ENCODE measurements around the gene FLAD1.

FLAD1 gene

DNA sequence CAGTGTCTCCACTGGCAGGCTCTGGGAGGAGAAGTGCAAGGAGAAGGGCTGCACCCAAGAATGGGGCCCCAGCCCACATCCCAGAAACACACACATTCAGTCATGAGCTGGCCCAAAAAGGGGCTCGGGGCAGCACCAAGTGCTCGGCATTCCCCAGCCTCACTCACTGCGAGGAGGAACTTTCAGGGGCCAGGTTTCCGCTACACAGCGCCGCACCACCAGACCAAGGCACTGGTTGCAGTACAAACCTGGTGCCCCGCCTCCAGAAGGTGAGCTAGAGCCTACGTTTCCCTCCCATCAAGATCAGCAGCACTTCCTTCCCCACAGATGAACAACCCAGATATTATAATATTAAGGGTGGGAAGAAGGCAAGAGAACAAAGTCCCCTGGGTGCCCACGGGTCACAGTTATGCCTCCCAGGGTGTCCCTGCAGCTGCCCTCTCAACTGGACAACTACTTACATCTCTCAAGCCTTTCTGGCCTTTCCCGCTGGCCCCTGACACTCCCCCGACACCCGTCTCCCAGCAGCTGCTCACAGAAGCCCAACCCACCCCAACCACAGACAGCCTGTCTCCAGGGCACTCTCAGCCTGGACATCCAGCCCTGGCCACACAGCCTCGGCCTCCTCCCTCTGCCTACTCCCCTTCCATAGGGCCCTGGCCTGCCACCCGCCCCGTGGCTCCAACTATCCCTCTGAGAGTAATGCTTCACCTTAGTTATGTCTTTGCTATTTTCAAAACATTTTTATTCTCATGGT, 31.1 kb upstream of the FLAD1 start:
- DNase-seq (ENCODE audit: low read depth in 3 of 3): peak in 2 of 3 experiments; percentile 32 to 33

DNA sequence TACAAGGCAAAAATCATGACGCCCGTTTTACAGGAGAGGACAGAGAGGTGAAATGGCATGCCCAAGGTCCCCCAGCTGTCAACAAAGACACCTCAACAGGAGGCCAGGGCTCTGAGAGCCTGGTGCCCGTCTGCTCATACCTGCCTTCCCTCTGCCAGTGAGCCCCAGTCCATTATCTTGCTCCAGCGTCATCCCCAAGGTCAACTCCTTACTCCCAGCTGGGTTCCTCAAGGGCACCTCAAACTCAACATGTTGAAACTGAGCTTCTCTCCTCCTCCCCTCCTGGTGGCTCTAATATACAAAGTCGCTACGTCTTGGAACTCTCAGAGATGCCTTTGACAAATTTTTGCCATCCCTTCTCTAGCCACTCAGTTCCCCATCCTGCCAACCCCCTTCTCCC, 30.5 kb upstream of the FLAD1 start:
- no peak for DNase-seq (ENCODE audit: low read depth in 3 of 3)

DNA sequence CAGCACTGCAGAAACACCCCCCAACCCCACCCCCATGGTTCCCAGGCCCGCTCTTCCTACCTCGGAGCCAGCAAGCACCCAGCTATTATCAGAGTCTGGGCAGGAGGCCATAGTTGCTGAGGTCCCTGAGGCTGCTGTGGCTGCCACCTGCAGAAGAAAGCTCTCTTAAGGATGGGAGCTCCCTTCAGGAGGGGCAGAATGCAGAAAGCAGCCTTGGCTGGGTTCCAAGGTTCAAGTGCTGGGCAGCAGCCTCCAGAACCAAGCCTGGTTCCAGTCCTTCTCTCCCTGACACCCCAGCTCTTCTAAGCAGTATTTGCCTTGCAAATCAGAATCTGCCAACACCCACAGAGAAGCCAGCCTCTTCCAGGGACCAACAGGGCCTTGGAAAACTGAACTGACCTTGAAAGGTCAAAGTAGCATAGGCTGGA, 29.5 kb upstream of the FLAD1 start:
- DNase-seq (ENCODE audit: low read depth in 3 of 3): no peak

DNA sequence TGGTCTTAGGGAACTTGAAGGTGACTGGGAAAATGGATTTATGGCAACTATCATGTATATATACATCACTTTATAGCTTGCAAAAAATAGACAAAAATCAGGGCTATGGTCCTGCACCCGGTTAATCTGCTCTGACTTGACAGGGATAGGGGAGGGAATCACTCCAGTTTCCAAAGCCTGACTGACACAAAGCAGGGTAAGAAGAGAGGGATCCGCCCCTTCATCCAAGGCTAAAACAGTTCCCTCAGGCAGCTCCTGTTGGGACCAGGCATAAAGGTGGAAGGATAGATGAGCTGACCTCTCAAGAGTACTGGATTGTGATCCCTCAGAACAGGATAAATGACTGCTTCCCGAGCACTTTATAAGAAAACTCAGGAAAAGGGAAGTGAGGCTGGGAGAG, 28.6 kb upstream of the FLAD1 start:
- DNase-seq (ENCODE audit: low read depth in 3 of 3): no peak

DNA sequence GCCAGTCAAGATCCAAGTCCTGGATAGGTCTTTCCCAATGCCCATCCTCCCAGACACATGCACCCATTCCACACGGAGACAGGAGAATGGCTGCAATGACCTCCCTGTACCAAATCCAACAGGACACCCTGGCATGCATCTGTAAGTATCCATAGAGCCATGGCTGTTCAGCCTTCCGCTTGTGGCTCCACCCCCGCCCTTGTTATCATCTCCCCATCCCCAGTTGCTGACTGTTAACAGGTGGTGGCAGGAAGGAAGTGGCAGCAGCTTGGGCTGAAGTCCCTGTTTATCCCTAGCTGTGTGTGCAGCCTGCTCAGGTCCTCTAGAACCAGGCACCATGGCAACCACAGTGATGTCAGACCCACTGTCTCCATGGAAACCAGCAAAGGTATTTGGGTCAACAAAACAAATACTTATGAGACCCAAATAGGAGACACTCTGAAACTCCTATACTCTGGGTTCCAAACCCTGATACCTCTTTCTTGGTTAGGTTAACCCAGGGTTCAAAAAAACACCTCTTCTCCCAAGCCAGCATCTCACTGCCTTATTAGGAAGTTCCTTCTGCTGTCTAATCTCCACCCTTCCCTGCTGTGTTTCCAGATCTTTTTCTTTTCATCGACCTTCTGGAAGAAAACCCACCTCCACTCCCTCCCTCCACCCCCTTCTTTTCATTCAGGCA, 28.0 kb upstream of the FLAD1 start:
- peak in 2 of 3 experiments; percentile 58 to 71 for DNase-seq (ENCODE audit: low read depth in 3 of 3)

DNA sequence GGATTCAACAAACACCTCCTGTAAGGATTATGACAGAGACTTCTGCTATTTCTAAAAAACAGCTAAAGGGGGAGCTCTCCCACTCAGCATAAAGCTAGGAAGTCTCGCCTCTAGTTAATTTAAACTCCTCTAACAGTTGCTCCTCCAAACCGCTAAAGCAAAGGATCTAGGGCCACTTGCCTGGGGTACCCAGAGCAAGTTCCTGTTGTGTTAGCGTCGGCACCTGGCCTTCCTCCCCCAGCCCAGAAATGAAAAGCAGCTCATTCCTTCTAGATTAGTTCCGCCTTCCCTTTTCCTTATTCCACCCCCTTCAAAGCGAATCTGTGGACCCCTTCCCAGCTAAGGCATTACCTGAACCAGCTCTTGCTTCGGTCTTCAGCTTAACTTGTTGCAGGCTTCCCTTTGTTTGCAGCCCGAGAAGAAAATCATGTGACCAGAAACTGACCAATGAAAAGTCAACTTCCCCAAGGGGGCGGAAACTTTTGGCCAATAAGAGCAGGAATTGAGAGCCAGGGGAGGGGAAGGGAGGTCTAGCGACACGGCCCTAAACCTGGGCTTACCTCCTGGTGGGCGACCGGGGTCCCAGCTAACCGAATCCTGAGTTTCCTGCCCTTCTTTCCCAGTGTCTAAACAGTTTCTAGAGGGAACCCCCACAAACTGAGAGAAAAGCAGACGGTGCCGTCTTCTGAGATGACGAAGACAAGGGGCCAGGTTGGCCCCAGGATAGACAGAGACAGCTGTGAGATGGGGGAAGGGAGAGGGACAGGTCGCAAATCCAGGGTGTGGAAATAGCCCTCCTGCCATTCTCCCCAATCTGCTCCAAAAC, 27.2 kb upstream of the FLAD1 start, which contains the start of gene PBXIP1:
PBXIP1 (minus strand) TSS at position 382 of the 826 bp plus-strand sequence. CDS start 2,378 bp downstream, outside the sequence.
- DNase-seq (ENCODE audit: low read depth in 3 of 3): peak in 2 of 3 experiments; percentile 66 to 71

DNA sequence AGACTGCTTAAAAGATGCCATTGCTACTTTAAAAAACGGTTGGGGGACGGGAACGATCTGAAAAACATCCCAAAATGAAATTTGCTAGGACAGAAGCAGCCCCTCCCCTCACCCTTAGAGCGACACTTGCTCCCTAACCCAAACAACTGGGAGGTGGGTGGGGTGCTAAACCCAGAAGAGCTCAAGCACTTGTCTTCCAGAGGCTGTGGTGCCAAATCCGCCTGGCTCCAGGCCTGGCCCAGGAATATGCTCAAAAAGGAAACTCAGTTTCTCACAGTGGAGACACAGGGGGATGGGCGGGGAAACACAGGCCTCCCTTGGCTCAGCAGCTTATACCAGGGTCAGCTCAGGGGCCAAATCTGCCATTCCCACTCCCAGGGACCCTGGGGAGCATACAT, 26.6 kb upstream of the FLAD1 start:
- DNase-seq (ENCODE audit: low read depth in 3 of 3): no peak

DNA sequence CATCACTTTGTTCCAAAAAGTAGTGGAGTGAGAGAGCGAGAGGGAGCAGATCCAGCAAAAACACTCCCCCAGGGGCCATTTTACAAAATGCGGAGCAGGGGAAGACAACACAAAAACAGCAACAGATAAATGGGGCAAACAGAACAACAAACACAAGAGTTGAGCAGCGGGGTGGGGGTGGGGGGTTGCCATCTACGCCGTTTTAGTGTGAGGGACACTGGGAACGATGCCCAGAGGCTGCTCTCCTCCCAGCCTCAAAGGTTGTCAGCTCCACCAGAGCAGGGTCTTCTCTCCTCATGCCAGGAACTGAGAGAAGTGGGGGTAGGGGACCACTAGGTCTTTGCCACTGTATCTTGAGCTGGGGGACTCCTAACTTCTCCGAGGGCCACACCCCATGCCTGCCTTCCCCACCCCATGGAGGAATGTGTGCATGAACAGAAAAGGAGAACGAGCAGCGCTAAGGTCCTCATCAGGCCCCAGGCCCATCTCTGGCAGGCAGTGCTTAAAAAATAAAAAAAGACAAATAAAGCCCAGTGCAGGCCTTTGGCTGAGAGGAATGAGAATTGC, 26.0 kb upstream of the FLAD1 start:
- DNase-seq (ENCODE audit: low read depth in 3 of 3): no peak

DNA sequence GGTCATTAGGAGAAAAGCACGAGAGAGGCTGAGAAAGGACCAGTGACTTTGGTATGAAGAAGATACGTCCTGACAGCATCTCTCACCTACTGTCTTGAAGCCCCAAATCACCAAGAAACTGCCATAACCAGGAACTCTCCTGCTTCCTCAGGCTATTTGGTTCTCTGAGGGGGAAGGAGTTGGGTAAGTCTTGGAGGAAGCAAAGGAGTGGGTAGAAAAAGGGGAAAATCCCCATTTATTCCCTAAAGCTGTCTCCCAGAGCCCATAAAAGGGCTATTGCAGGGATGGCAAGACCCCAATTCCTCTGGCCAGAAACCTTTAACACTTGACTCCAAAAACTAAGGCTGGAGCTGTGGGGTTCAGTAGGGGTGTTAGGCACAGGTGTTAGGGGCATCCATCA, 25.1 kb upstream of the FLAD1 start:
- DNase-seq (ENCODE audit: low read depth in 3 of 3): no peak

DNA sequence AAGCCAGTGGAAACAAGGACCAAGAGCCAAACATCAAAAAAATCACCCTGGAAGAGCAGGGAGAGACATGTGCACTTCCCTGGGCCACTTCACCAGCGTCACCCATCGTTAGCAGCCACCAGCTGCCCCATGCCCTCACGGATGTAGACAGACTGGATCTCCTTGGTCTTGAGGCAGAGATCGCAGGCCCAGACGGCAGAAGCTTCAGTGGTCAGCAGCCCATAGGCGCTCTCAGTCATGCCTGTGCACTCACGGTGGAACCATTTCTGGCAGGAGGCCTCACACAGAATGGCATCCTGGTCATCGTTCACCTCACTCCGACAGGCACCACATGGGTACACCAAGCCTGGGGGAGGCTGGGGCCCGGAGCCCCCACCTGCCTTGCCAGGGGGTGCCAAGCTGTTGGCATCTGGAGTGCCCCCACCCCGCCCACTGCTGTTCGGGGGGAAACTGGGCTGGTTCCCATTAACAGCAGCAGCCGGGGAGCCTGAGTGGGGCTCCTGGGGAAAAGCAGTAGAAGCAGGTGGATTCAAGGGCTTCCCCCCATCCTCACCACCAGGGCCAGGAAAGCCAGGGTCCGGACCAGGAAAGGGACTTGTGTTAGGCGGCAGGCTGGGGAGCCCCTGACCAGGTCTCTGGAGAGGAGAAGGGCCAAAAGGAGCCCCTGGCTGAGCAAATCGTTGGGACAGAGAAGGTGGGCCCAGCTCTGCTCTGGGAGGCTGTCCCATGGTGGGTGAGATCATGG, 24.3 kb upstream of the FLAD1 start:
- no peak for DNase-seq (ENCODE audit: low read depth in 3 of 3)

DNA sequence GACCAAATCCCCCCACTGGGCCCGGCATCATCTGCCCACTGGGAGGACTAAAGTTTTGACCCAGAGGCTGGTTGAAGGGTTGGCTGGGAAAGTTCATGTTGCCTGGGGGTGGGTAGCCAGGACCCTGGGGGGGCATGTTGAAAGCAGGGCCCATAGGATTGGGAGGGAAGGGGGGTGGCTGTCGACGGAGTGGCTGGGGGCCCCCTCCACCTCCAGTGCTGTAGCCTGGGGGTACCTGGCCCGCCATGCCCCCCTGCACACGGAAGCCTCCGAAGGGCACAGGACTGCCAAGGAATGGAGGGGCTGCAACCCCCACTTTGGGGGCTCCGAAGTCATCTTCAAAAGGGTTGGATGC, 23.7 kb upstream of the FLAD1 start:
- DNase-seq (ENCODE audit: low read depth in 3 of 3): no peak

DNA sequence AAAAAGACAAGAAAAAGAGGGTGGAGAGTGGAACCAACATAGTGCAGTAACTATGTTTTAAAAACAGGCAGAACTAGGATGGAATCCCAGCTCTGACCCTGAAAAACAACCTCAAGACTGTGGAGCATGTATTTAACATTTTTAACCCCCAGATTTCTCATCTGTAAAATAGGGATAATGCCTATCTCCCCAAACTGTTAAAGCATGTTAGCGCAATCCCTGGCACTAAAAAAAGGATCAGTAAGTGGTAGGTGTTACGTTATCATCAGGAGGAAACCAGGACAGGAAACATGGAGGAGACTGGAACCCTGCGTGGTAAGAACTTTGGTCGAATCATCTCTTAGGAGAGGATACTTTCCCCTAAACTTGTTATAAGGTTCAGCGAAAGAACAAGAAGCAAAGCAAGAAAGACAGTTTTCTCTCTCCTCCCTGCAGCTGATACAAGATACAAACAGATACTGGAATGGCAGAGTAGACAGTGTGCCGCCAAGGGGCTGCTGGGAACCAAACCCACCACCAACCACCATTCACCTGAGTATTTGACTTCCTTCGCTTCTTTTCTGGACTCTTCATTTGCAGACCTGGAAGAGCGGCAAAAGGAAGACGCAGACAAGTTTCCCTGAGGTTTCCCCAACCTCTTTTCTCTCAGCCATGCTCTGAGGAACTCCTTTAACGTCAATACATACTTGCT, 22.6 kb upstream of the FLAD1 start:
- DNase-seq (ENCODE audit: low read depth in 3 of 3): no peak

DNA sequence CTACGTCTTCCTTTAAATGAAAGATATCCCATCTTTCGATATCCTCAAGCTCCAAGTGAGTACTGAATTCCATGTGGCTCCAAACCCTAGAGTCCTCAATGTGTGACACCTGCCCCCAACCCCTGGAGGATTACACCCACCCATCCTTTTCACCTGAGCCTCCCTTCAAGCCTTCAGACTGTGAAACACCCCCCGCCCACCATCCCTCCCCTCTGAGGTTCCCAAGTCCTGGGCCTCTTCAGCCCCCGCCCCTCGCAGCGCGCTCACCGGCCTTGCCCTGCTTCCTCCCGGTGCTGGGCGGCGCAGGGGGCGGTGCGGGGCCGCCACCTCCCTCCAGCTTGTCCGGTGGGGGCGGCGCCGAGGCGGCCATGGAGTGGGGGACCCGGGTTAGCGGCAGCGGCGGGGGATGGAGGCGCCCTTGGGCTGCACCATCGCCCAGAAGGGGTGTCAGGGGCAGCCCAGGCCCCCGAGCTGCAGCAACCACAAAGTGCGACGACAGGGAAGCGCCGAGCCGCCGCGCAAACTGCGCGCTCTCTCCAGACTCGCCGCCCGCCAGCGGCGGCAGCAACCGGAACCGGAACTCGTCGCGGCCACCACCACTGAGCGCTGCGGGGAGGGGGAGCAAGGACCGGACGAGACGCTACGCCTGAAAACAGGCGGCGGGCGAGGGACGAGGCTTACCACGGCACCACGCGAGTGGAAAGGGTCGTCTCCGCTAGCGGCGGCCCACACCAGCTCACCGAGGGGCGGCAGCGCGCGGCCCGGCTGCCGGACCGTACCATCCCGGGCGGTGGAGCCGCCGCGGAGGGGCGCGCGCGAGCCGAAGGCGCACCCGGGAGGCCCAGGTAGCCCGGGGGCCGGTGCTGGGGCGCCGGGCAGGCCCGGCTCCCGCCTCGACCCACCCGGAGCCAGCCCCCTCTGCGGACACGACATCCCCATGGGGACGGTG, 21.7 kb upstream of the FLAD1 start, which contains the start of gene PYGO2:
PYGO2 (minus strand) TSS at position 576 of the 949 bp plus-strand sequence; CDS start at position 370, 206 bp downstream.
- DNase-seq (ENCODE audit: low read depth in 3 of 3): peak; percentile 61 to 78 (median 67)

DNA sequence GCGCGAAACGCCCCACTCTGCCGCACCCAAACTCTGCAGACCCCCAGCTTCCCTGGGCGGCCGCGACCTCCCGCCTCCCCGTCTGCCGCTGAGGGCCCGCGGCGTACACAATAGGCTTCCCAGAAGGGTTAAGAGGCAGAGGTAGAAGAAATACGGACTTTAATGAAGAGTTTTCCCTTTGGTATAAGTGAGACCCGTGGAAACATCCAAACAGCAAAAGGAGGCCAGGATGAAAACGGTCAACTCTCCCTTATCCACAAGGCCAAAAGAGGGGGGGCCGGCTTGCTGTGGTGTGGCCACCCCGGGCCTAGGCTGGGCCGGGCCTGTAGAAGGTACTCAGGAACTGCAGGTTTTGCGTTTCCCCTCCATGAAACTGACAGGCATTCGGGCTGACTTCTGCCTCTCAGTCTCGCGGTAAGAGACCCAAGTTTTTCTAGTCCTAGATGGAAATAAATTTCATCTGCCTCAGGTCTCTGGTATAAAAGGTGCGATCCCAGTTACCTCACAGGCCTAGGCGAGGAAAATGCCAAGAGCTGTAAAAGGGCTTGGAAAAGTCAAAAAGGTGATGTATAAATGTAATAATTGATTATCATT, 20.9 kb upstream of the FLAD1 start:
- DNase-seq (ENCODE audit: low read depth in 3 of 3): no peak

DNA sequence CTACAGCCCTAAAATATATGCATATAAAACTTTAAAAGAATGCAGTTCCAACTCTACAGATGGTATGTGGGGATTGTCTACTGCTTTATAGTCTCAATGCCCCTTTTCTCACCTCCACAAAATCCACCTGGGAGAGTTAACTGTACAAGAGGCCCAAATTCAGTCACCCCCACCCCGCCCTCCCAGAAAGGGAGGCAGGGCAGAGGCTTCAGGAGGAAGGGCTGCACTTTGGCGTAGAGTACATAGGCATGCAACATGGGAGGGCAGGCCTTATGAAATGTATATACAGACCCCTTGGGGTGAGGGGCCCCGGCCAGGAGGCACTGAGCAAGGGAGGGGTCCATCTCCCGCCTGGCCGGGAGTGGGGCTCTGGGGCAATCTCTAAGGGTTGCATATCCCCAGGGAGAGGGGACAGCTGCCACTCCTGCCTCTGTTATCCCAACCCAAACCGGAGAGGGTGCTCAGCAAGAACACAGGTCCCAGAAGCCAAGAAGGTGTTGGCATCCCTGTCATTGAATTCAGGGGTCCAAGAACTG, 20.3 kb upstream of the FLAD1 start:
- no peak for DNase-seq (ENCODE audit: low read depth in 3 of 3)

DNA sequence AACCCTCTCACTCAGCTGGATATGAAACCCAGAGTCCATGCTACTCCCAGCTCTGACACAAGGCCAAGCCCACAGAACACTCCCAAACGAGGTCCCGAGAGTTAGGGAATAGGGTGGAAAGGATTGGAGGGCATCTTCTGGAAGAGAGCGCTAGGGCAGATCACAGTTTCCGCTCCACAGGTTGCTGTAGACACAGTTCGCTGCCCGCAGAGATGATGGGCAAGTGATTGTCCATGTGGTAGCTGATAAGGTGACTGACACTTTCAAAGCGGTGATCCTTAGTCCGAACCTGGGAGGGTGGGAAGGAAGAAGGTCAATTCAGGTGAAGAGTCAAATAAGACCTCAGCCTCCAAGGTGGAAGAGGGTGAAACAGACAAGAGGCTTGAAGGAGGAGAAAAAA, 19.5 kb upstream of the FLAD1 start:
- no peak for DNase-seq (ENCODE audit: low read depth in 3 of 3)

DNA sequence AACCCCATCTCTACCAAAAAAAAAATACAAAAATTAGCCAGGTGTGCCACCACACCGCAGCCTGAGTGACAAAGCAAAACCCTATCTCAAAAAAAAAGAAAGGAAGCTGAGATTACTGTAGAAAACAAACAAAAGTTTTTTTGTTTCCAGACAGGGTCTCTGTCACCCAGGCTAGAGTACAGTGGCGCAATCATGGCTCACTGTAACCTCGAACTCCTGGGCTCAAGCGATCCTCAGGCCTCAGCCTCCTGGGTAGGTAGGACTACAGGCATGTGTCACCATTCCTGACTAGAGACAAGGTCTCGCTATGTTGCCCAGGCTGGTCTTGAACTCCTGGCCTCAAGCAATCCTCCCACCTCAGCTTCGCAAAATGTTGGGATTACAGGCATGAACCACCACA, 18.8 kb upstream of the FLAD1 start:
- DNase-seq (ENCODE audit: low read depth in 3 of 3): no peak

DNA sequence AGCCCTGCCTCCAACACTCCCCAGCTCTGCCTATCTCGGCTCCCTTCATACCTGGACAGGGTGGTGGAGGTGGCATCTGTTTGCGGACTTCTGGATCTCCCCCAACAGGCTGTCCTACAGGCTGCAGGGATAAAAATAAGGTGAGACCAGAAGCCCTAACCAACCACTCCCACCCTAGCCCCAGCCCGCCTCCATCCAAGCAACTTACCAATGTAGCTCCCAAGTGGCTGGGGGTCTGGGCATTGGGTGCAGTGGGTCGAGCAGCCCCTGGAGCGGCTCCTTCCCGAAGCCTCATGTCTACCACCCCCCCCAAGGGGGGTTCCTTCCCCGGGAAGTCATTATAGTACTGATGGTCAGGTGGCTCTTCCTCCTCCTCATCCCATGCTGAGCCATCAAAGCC, 17.0 kb upstream of the FLAD1 start:
- DNase-seq (ENCODE audit: low read depth in 3 of 3): no peak

Measured in stimulated activated CD4-positive, alpha-beta T cell treated with anti-CD3 and anti-CD28 coated beads, TNF-alpha, amount 100 ng/mL, for 4 hours (primary cell).